H1 (cell line): ENCODE results near the gene MICALL2. TPM values are rescaled to one million over a fixed set of nuclear protein-coding genes. Genes with fewer than 3 reads are reported as not detected.

Experiments used
- CTCF ChIA-PET: fragments of 300-600 bp; sonication (Branson Sonifier 250); formaldehyde crosslinking; loops from one replicate; lab custom pipeline; 2021; ENCODE audit not compliant: partially characterized antibody; lab: Charles Lee
- POLR2A ChIA-PET: fragments of 300-600 bp; sonication (Branson Sonifier 250); formaldehyde crosslinking; loops from one replicate; lab custom pipeline; 2021; ENCODE audit warnings: inconsistent platforms; ENCODE audit not compliant: partially characterized antibody; lab: Charles Lee
- DNase-seq, 2 experiments: peaks; one replicate each; pipeline versions ENCODE4 v3.0.0 to v3.0.0-alpha.2; 2010 to 2022; ENCODE audit warnings: low spot score in 2 of 2, low read depth in 1 of 2, mixed read lengths in 1 of 2
- FAIRE-seq: peaks from 2 replicates; lab custom pipeline; 2011; peaks lifted over from hg19 to GRCh38; lab: Jason Lieb, UNC
- H2AFZ ChIP-seq: 2 replicates; pipeline ENCODE4 v1.8.1; 2012; ENCODE audit warnings: low read length, inconsistent platforms
- H2AK5ac ChIP-seq: 2 replicates; pipeline ENCODE4 v1.6.1; 2013; ENCODE audit warnings: low read depth, low read length
- H2BK120ac ChIP-seq: replicated peaks from 2 replicates; pipeline ENCODE3; 2013; ENCODE audit warnings: low read depth, low read length, inconsistent platforms
- H2BK12ac ChIP-seq: 2 replicates; pipeline ENCODE4 v1.6.1; 2013; ENCODE audit warnings: low read depth, low read length
- H2BK15ac ChIP-seq: 2 replicates; pipeline ENCODE4 v1.6.1; 2013; ENCODE audit warnings: low read length
- H2BK20ac ChIP-seq: 2 replicates; pipeline ENCODE4 v1.6.1; 2013; ENCODE audit warnings: low read length
- H2BK5ac ChIP-seq: 2 replicates; pipeline ENCODE4 v1.6.1; 2013; ENCODE audit warnings: low read depth, low read length
- H3K14ac ChIP-seq: 2 replicates; pipeline ENCODE4 v1.6.1; 2013; ENCODE audit warnings: inconsistent platforms; ENCODE audit not compliant: insufficient read length
- H3K18ac ChIP-seq: 2 replicates; pipeline ENCODE4 v1.6.1; 2013; ENCODE audit warnings: low read length; ENCODE audit errors: extremely low read depth
- H3K23ac ChIP-seq: 2 replicates; pipeline ENCODE4 v1.6.1; 2013; ENCODE audit warnings: inconsistent platforms; ENCODE audit not compliant: insufficient read length
- H3K23me2 ChIP-seq: 2 replicates; pipeline ENCODE4 v1.6.1; 2013; ENCODE audit warnings: low read depth, low read length
- H3K27ac ChIP-seq: 2 replicates; pipeline ENCODE4 v1.6.1; 2011; ENCODE audit warnings: low read depth, low read length, inconsistent platforms
- H3K27me3 ChIP-seq, 4 experiments: replicated peaks in 1 of 4; 1 replicate in 1 of 4; 2 replicates in 3 of 4; pipeline versions ENCODE4 v1.6.1 to v1.8.1; 2011 to 2013; ENCODE audit warnings: low read length in 3 of 4, mild to moderate bottlenecking in 3 of 4, inconsistent platforms in 2 of 4, mixed read lengths in 2 of 4, moderate library complexity in 1 of 4; ENCODE audit not compliant: control insufficient read depth in 3 of 4, insufficient read depth in 3 of 4; ENCODE audit errors: extremely low read depth in 1 of 4
- H3K36me3 ChIP-seq, 4 experiments: 2 replicates each; pipeline versions ENCODE4 v1.6.1 to v1.8.1; 2011 to 2013; ENCODE audit warnings: mild to moderate bottlenecking in 4 of 4, low read length in 3 of 4, moderate library complexity in 2 of 4, control low read depth in 1 of 4, inconsistent platforms in 1 of 4; ENCODE audit not compliant: insufficient read depth in 4 of 4, control insufficient read depth in 2 of 4
- H3K4ac ChIP-seq: replicated peaks from 2 replicates; pipeline ENCODE3; 2013; ENCODE audit warnings: low read length, low read depth, mixed read lengths, inconsistent platforms; ENCODE audit not compliant: insufficient read length
- H3K4me1 ChIP-seq, 4 experiments: replicated peaks in 1 of 4; 1 replicate in 1 of 4; 2 replicates in 3 of 4; pipeline versions ENCODE4 v1.6.1 to v1.8.1; 2011 to 2013; ENCODE audit warnings: low read length in 3 of 4, inconsistent platforms in 2 of 4, mixed read lengths in 1 of 4; ENCODE audit not compliant: insufficient read depth in 4 of 4, control insufficient read depth in 3 of 4
- H3K4me2 ChIP-seq, 2 experiments: 2 replicates each; pipeline versions ENCODE4 v1.6.1 to v1.8.1; 2011 to 2013; ENCODE audit warnings: low read depth in 2 of 2, low read length in 2 of 2, control low read depth in 1 of 2, inconsistent platforms in 1 of 2, mild to moderate bottlenecking in 1 of 2; ENCODE audit not compliant: insufficient read depth in 1 of 2
- H3K4me3 ChIP-seq, 4 experiments: fragments of 200-600, 300-600 bp in 1 of 4; sonication (generic), shearing (Covaris generic), sonication (Bioruptor Twin) in 1 of 4; 2 replicates each; pipeline versions ENCODE4 v1.5.1 to v1.8.1; 2011 to 2016; ENCODE audit warnings: low read length in 4 of 4, low read depth in 3 of 4, control low read depth in 2 of 4, inconsistent platforms in 2 of 4, mild to moderate bottlenecking in 2 of 4, mixed read lengths in 1 of 4, moderate library complexity in 1 of 4; ENCODE audit not compliant: insufficient read depth in 2 of 4; ENCODE audit errors: extremely low read depth in 1 of 4
- H3K56ac ChIP-seq: replicated peaks from 2 replicates; pipeline ENCODE3; 2013; ENCODE audit warnings: low read depth, mild to moderate bottlenecking, mixed read lengths, low read length, inconsistent platforms; ENCODE audit not compliant: insufficient read length
- H3K79me1 ChIP-seq: 2 replicates; pipeline ENCODE4 v1.6.1; 2013; ENCODE audit warnings: low read depth, low read length, control low read depth
- H3K79me2 ChIP-seq, 2 experiments: 2 replicates each; pipeline versions ENCODE4 v1.6.1 to v1.8.1; 2012 to 2013; ENCODE audit warnings: low read length in 2 of 2, mild to moderate bottlenecking in 2 of 2, inconsistent platforms in 1 of 2; ENCODE audit not compliant: insufficient read depth in 2 of 2, control insufficient read depth in 1 of 2
- H3K9ac ChIP-seq, 4 experiments: replicated peaks in 1 of 4; 1 replicate in 1 of 4; 2 replicates in 3 of 4; pipeline versions ENCODE4 v1.6.1 to v1.8.1; 2011 to 2013; ENCODE audit warnings: low read depth in 3 of 4, low read length in 3 of 4, control low read depth in 2 of 4, mild to moderate bottlenecking in 2 of 4, moderate library complexity in 2 of 4, inconsistent platforms in 1 of 4; ENCODE audit errors: extremely low read depth in 1 of 4
- H3K9me3 ChIP-seq, 2 experiments: 2 replicates each; pipeline versions ENCODE4 v1.6.1 to v1.8.1; 2012 to 2013; ENCODE audit warnings: mild to moderate bottlenecking in 2 of 2, moderate library complexity in 2 of 2, control low read depth in 1 of 2, inconsistent platforms in 1 of 2, low read depth in 1 of 2, low read length in 1 of 2, mixed read lengths in 1 of 2; ENCODE audit not compliant: insufficient read depth in 2 of 2
- H4K20me1 ChIP-seq, 2 experiments: replicated peaks in 1 of 2; 2 replicates each; pipeline versions ENCODE3 to v1.8.1; 2011 to 2013; ENCODE audit warnings: inconsistent platforms in 2 of 2, low read length in 2 of 2, mild to moderate bottlenecking in 1 of 2; ENCODE audit not compliant: insufficient read depth in 2 of 2, control insufficient read depth in 1 of 2
- H4K5ac ChIP-seq: 2 replicates; pipeline ENCODE4 v1.6.1; 2013; ENCODE audit warnings: low read length, low read depth, mixed read lengths, inconsistent platforms; ENCODE audit not compliant: insufficient read length
- H4K8ac ChIP-seq: 2 replicates; pipeline ENCODE4 v1.8.0; 2013; ENCODE audit warnings: mild to moderate bottlenecking, moderate library complexity, low read length, inconsistent platforms; ENCODE audit not compliant: insufficient read depth; ENCODE audit errors: extremely low read depth
- H4K91ac ChIP-seq: replicated peaks from 2 replicates; pipeline ENCODE3; 2013; ENCODE audit warnings: low read length, mixed read lengths, inconsistent platforms; ENCODE audit not compliant: insufficient read length
- CREB1 ChIP-seq: IDR thresholded peaks from 2 replicates; pipeline ENCODE4 v1.6.1; 2012; ENCODE audit warnings: inconsistent platforms
- EZH2 ChIP-seq: fragments of 200-600 bp; sonication (generic); IDR thresholded peaks from 2 replicates; pipeline ENCODE4 v1.7.1; 2012; ENCODE audit warnings: low read depth, mild to moderate bottlenecking, moderate library complexity, low read length, inconsistent platforms; ENCODE audit not compliant: severe bottlenecking
- HDAC2 ChIP-seq, 2 experiments: fragments of 300-600 bp in 1 of 2; sonication (generic) in 1 of 2; IDR thresholded peaks; 2 replicates each; pipeline ENCODE4 v1.6.1; 2011 to 2012; ENCODE audit warnings: low read depth in 2 of 2, low read length in 2 of 2, mild to moderate bottlenecking in 2 of 2, moderate library complexity in 2 of 2, borderline replicate concordance in 1 of 2, inconsistent platforms in 1 of 2
- JUND ChIP-seq: IDR thresholded peaks from 2 replicates; pipeline ENCODE4 v1.6.1; 2011; ENCODE audit warnings: mild to moderate bottlenecking, improper control_type of control experiment, low read length
- POU5F1 ChIP-seq: IDR thresholded peaks from 2 replicates; pipeline ENCODE4 v1.6.1; 2011; ENCODE audit warnings: low read depth, mild to moderate bottlenecking, low read length, moderate library complexity
- RXRA ChIP-seq: IDR thresholded peaks from 2 replicates; pipeline ENCODE4 v1.6.1; 2011; ENCODE audit warnings: low read depth, mild to moderate bottlenecking, low read length, moderate library complexity; ENCODE audit not compliant: insufficient read depth
- SAP30 ChIP-seq: fragments of 300-600 bp; sonication (generic); IDR thresholded peaks from 2 replicates; pipeline ENCODE4 v1.7.1; 2012; ENCODE audit warnings: low read length, moderate library complexity, mild to moderate bottlenecking, inconsistent platforms; ENCODE audit not compliant: insufficient read depth, insufficient replicate concordance
- SIRT6 ChIP-seq: IDR thresholded peaks from one replicate; pipeline ENCODE4 v1.7.1; 2012; ENCODE audit warnings: low read length, inconsistent platforms
- SIX5 ChIP-seq: IDR thresholded peaks from 2 replicates; pipeline ENCODE4 v1.6.1; 2011; ENCODE audit warnings: mild to moderate bottlenecking, low read depth, low read length
- SP1 ChIP-seq: IDR thresholded peaks from 2 replicates; pipeline ENCODE4 v1.6.1; 2011; ENCODE audit warnings: low read depth, low read length
- SP2 ChIP-seq: IDR thresholded peaks from 2 replicates; pipeline ENCODE4 v1.6.1; 2012; ENCODE audit warnings: mild to moderate bottlenecking, low read length, inconsistent platforms
- ZNF274 ChIP-seq: IDR thresholded peaks from 2 replicates; pipeline ENCODE4 v1.7.0; 2012; ENCODE audit warnings: low read length, borderline replicate concordance; ENCODE audit errors: extremely low read depth
- WGBS, 2 experiments: shearing (Covaris generic) in 1 of 2; methylation state at CpG; one replicate each; pipeline versions ENCODE4 v1.1.6 to v1.1.7; 2013 to 2015; ENCODE audit warnings: low lambda C conversion rate in 2 of 2, mixed read lengths in 2 of 2, inconsistent platforms in 1 of 2, low coverage in 1 of 2, missing lambda C conversion rate in 1 of 2; ENCODE audit not compliant: insufficient replicate concordance in 2 of 2, insufficient coverage in 1 of 2, insufficient read length in 1 of 2; ENCODE audit errors: extremely low coverage in 1 of 2, missing lambda C conversion rate in 1 of 2; 5-methylcytosine and 5-hydroxymethylcytosine counted together
- polyA plus RNA-seq, 7 experiments: library from polyadenylated mRNA; depleted of rRNA in 3 of 7; stranded (reverse) in 5 of 7; unstranded in 2 of 7; fragments of >200 nt in 5 of 7; fragments of 200-250 nt in 2 of 7; gene quantifications; 1 replicate in 5 of 7; 2 replicates in 1 of 7; 4 replicates in 1 of 7; pipeline versions ENCODE4 v1.2.1 to v1.2.3, GENCODE V29; 2011 to 2013; ENCODE audit warnings: missing spikeins in 2 of 7, mixed read lengths in 2 of 7
- total RNA-seq: library from RNA; stranded (reverse); fragmentation: NEBNext Ultra II Directional; extraction: Animal tissue kit (Norgen Biotek cat#: 25700); gene quantifications from 2 replicates; pipeline ENCODE4 v1.2.1, GENCODE V29; 2021
- TF ChIP-seq, protein P1 (sequence below): IDR thresholded peaks from 2 replicates; pipeline ENCODE4 v1.6.1; 2011; ENCODE audit warnings: low read length, improper control_type of control experiment

The MICALL2 gene
- total and polyA plus RNA-seq, 2 of the 8 experiments (the other 6 are each of a cell fraction or from before 2014, with no cell fraction given): 5.3 to 8.5 TPM

GRCh38 chr7:1475991-1476390 lies 16.7 kb upstream of the MICALL2 start:
- 96% methylated on average over 11 of the region's 22 CpGs; no CpG with 5 or more reads in 1 of the 2 experiments for WGBS, 2 experiments
- no peak for FAIRE-seq
- DNase-seq: no peak
- TF ChIP-seq SP2: no peak
- TF ChIP-seq SIX5: no peak
- no peak for TF ChIP-seq SP1
- TF ChIP-seq SIRT6: no peak
- TF ChIP-seq, protein P1, sequence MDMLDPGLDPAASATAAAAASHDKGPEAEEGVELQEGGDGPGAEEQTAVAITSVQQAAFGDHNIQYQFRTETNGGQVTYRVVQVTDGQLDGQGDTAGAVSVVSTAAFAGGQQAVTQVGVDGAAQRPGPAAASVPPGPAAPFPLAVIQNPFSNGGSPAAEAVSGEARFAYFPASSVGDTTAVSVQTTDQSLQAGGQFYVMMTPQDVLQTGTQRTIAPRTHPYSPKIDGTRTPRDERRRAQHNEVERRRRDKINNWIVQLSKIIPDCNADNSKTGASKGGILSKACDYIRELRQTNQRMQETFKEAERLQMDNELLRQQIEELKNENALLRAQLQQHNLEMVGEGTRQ: no peak
- TF ChIP-seq EZH2: no peak
- no peak for TF ChIP-seq HDAC2 (IDR thresholded peaks at IDR 0.05; ENCODE audit: borderline replicate concordance in 1 of 2, low read depth in 2 of 2, low read length in 2 of 2)
- TF ChIP-seq ZNF274: no peak
- TF ChIP-seq JUND: no peak
- no peak for TF ChIP-seq CREB1
- TF ChIP-seq SAP30: no peak
- no peak for TF ChIP-seq RXRA
- TF ChIP-seq POU5F1: no peak

More at GRCh38 chr7:1475991-1476390, 16.7 kb upstream of the MICALL2 start:
- no peak overlapping the region for H4K8ac ChIP-seq
- no peak overlapping the region for H2BK15ac ChIP-seq
- H3K9me3 ChIP-seq: no peaks in the 10 kb centered on the region
- H2AFZ ChIP-seq: no peak overlapping the region
- ChIA-PET POLR2A (interaction anchor here (0.8 to 7.4 kb wide), 5 partner anchors 10 to 73 kb away, joined by 3 to 43 read pairs (median 3); no protein-coding TSS in a partner anchor), CTCF (interaction anchor here (0.7 to 4.5 kb wide), 4 partner anchors 14 to 44 kb away, joined by 3 to 38 read pairs (median 4); no protein-coding TSS in a partner anchor)
- H3K4me3 ChIP-seq: no peak overlapping the region
- no peak overlapping the region for H3K4ac ChIP-seq
- H3K27me3 ChIP-seq: no peaks in the 10 kb centered on the region
- H3K23me2 ChIP-seq: no peaks in the 10 kb centered on the region
- no peaks in the 10 kb centered on the region for H3K79me2 ChIP-seq
- H2BK120ac ChIP-seq: no peak overlapping the region
- H4K5ac ChIP-seq: no peak overlapping the region
- no peak overlapping the region for H2BK5ac ChIP-seq
- H3K4me1 ChIP-seq: no peaks in the 10 kb centered on the region; a peak in 1 of 7 replicates
- H2AK5ac ChIP-seq: no peak overlapping the region
- H3K79me1 ChIP-seq: no peaks in the 10 kb centered on the region; the same call in 1 of the 2 replicates
- H3K23ac ChIP-seq: no peak overlapping the region
- H2BK20ac ChIP-seq: no peak overlapping the region
- H3K4me2 ChIP-seq: no peak overlapping the region
- peaks cover 0 to 23% of the 10 kb centered on the region in 2 experiments for H4K20me1 ChIP-seq
- H3K36me3 ChIP-seq: peaks cover 13 to 77% (median 25%) of the 10 kb centered on the region in 4 experiments
- no peak overlapping the region for H3K18ac ChIP-seq
- no peak overlapping the region for H3K9ac ChIP-seq
- H3K56ac ChIP-seq: no peak overlapping the region
- H2BK12ac ChIP-seq: no peak overlapping the region
- no peak overlapping the region for H3K27ac ChIP-seq
- H4K91ac ChIP-seq: no peak overlapping the region
- no peak overlapping the region for H3K14ac ChIP-seq
